Renal pelvis (tissue), 4 donors: ENCODE results near the gene RNF130. TPM values are rescaled to one million over a fixed set of nuclear protein-coding genes. Genes with fewer than 3 reads are reported as not detected.
A peak's percentile ranks its signal among the peaks of the same experiment; 100 is the strongest.

Experiments
- DNase-seq: peaks from one replicate; pipeline ENCODE4 v3.0.0-alpha.2; 2013
- polyA plus RNA-seq, 3 donors: library from polyadenylated mRNA; unstranded; fragments of 120-200 nt; gene quantifications; one replicate each; pipeline ENCODE4 v1.2.1, GENCODE V29; 2013; ENCODE audit not compliant: insufficient read length in 3 of 3

The RNF130 gene
- polyA plus RNA-seq, 3 donors = 65.9 to 73.8 (median 70.9) TPM

DNA sequence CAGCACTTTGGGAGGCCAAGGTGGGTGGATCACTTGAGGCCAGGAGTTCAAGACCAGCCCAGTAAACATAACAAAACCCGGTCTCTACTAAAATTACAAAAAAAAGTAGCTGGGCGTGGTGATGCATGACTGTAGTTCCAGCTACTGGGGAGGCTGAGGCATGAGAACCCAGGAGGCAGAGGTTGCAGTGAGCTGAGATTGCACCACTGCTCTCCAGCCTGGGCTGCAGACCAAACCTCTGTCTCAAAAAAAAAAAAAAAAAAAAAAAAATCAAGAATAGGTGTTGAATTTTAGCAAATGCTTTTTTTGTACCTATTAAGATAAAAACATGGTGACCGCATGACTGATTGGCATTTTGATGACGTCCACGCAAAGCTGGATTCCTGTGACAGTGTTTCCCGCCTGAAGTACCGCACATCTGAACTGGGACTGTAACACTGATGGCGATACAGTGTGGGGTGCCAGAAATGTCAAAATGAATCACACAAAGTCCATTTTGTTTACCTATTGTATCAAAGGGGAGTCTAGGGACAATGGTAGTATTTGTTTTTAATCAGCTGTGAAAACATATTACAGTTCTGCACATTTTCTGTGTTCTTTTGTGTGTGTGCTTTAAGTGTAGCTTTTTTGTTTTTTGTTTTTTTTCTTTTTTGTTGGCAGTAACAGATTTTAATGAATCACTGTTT lies 140.6 kb downstream of the RNF130 start:
- no peak for DNase-seq

DNA sequence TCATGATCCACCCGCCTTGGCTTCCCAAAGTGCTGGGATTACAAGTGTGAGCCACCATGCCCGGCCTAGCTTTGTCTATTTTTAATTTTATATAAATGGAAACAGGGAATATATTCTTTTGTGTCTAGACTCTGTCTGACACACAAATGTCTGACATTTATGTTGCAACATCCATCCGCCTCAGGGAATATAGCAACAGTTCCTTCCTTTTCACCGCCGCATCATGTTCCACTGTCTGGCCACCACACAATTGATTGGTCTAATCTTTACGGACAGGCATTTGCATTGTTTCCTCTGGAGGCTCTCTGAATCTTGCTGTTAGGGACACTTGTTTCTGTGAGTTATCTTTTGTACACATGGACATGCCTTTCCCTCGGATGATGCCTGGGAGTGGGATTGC lies 143.7 kb downstream of the RNF130 start:
- DNase-seq = no peak

DNA sequence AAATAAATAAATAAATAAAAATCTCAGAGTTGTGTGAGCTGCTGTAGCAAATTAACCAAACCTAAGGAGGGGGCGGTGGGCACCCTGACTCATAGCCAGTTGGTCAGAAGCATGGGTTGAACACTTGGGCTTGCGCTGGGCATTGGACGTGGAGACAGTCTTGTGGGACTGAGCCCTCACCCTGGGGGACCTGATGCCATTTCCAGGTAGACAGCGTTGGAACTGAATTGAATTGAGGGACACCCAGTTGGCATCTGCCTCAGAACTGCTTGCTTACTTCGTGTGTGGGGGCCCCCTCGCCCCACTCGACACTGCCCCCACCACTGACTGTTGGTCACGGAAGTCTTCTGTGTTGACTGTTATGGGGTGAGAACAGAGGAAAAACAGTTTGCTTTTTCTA lies 144.9 kb downstream of the RNF130 start:
- no peak for DNase-seq

DNA sequence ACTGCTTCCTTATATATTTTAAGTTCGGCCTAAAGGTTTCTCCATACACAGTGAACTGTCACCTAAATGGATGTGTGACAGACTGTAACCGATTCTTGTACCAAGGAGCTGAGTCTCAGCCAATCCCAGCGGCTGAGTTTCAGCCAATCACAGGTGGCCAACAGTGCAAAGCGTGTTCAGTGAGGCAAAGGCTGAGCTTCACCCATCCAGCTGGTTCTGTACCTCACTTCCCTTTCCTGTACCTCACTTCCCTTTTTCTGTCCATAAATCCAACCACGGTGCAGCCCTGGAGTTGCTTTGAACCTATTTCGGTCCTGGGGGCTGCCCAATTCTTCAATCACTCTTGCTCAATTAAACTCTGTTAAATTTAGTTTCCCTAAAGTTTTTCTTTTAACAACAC lies 148.1 kb downstream of the RNF130 start:
- DNase-seq = no peak

DNA sequence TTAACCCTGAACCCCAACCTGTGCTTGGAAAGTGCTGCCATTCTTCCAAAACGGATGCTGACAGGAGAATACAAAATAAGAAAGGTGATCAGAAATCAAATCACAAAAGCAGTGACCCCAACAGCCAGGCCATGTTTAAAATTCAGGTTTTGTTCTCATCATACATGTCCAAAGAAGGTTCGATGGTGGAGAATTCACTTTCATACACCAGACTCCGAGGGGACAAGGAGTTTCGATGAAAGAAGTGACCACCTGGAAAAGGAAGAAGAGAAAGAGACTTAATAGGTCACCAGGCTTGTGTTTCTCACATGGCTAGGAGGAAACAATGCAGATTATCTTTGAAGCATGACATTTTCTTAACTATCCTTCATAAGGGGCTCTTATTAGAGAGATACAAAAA lies 151.4 kb downstream of the RNF130 start:
- DNase-seq = no peak

DNA sequence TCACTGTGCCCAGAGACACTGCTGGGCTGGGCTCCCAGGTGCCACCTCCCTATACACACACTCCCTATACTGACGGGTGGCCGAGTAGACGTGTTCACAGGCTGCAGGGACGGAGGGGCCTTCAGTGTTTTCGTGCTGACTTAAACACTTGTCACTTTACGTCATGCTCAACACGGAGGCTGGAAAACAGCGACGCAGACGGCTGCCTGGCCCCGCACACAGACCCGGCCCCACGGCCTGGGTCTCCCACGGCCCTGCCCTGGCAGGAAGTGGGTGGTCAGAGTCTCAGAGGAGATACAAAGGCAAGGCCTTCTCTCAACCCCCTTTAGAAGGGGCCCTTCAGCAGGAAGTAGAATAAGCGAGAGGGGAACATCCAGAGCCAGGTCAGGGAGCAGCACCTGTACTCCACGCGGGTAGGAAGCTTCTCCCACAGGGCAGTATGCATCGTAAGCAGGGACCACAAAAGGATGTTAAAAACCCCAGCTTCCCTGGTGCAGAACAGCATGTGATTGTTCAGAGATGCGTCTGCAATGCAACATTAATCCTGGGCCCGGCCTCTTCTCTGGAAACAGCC lies 152.0 kb downstream of the RNF130 start:
- DNase-seq = no peak

DNA sequence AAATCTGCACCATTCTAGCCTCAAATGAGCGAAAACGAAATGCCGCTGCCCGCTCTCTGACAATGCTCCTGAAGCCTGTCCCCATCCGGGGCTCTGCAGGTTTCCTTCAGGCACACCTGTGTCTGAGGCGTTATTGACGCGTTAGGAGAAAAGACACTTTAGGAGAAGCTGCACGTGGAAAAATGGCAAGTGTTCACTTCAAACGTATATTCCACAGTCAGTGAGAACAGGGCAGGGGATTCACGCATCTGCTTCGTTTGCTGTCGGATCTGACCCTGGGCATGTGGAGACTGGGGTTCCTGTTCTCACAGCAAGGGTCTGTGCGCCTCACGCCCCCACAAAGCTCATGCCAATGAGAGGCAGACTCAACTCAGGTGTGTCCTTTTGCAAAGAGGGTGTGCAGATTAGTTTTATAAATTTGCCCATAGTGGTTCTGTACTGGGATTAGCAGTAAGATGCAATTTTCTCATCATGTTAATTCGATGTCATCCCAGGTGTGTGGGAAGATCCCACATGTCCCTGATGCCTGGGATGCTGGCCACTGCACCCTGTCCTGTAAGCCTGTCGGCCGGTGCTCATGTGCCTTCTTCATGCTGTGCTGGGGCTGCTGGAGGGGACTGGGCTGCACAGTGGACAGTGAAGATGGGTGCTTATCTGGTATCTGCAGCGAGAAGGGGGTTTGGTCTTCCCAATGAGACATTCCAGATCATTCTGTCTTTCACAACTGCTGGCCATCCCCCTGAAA lies 152.6 kb downstream of the RNF130 start:
- DNase-seq = no peak

DNA sequence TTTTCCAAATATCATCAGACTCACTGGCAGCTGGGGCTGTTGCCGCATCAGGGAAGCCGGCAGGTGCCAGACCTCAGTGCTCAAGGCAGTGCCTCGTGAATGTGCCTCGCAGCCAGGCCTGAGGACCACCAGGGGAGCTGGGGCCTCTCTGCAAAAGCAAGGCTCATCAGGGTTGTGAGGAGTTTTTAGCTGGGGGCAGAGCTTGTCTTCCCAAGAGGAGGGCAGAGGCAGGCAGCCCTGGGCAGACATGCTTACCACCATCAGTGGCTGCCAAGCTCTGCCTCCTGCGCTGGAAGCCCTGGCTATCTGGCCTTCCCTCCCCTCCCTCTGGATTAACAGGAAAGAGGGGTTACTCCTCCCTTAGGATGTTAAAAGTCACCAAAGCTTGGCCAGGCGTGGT lies 155.0 kb downstream of the RNF130 start:
- DNase-seq = no peak

DNA sequence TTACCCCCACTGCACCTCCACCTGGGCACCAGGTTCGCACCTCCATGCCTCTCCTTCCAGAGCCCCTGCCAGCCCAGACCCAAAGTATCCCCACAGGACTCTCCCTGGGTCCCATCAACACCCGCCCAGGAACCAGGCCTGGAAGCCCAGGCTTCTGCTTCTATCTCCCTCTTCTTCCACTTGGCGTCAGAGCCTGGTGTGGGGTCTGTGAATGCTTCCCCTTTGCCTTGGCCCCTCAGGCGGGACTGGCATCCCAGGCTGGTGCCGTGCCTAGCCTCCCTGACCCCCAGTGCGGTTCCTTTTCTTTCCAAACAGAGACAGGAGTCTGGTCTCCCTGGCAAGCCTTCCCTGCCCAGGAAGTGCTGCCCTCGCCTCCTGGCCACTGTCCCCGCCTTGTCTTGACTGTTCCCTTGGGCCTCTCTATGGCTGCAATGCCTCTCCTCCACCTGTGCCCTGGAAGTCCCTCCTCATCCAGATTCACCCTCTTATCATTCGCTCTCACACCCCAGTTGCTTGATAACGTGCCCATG lies 156.1 kb downstream of the RNF130 start:
- DNase-seq = no peak

DNA sequence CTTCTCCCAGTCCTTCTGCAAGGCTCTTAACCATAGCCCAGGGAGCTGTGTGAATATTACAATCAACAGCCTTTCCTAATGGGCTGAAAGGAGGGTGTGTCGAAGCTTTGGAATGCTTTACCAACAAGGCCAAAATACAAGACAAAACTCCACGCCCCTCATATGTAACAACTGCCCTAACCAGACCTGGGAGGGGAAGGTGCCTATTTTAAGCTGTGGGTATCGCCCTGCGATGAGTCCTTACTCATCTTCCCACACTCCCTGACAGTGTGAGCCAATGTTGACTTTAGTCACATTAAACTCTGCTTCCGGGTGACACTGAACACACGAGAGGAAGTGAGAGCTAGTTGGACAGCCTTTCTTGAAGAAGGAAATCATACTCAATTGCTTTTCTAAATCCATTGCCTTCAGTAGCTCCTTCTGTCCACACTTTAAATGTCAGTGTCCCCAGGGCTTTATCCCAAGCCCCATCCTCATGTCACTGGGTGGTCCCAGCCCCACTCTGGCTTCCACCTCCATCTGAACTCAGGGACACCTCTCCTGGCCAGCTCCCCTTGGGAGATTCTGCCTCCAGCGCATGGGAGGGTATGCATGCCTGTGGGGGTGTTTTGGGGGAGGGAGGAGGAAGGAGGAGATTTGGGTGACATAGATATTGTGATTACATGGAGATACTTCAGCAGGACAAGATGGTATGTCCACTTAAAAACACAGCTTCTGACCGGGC lies 157.4 kb downstream of the RNF130 start:
- DNase-seq = no peak

DNA sequence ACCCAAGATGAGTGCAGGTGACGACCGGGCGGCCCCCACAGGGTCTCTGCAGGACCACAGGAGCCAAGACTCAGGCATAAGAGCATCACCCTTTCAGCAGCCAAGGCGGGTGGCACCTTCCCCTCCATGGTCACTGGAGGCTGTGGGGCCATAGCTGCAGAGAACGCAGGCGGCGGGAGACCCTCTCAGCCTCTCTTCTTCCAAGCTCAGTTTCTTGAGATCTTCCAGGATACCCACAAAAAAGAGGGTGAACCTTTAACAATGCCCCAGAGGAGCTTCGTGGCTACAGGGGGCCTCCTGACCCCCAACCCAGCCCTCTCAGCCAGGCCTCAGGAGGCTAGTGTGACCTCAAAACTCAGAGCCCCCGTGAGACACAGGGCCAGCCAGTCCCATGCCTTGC lies 158.1 kb downstream of the RNF130 start:
- DNase-seq = no peak

DNA sequence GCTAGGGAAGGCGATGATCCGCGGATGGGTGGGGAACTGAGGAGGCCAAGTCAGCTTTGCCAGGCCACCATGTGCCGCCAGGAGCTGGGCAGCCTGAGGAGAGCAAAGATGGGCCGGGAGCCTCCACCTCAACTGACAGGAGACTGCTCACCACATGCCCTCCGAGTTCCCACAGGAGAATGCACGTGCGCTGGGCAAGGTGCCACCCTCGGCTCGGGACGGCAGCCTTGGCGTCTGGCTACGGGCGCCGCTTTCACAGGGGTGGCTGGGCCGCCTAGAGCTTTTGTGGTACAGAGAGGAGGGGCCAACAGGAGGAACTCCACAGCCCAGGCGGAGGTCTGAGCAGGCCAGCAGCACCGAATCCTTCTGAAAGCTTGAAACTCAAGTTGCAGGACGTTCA lies 158.6 kb downstream of the RNF130 start:
- no peak for DNase-seq

DNA sequence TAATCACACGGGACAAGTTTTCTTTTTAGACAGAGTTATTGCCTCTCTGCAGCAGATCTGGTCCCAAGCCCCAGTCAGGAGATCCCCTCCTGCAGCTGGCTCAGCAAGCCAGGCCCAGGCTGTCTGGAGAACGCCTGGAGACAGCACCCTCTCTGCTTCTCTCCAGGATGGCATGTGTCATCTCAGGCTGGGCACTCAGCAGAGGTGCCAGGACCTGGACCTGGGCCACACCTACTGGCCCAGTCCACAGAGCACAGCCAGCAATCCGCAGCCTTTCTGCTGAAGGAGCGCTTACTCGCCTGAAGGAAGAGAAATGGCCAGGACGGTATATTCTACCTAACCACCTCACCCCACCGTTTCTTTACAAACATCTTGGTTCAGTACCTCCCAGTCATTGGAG lies 159.2 kb downstream of the RNF130 start:
- no peak for DNase-seq

DNA sequence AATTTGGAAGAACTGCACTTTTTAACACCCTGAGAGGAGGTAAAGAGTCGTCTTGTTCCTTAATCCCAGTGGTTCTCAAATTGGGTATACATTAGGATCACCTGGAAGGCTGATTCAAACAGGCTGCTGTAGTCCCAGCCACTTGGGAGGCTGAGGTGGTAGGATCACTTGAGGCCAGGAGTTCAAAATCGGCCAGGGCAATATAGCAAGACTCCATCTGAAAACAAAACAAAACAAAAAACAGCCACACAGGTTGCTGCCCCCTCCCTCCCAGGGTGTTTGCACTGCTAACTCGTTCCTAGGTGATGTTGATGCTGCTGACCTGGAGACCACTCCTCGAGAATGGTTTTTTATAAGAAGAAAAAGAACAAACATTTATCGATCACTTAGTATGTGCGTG lies 162.3 kb downstream of the RNF130 start:
- DNase-seq = no peak

DNA sequence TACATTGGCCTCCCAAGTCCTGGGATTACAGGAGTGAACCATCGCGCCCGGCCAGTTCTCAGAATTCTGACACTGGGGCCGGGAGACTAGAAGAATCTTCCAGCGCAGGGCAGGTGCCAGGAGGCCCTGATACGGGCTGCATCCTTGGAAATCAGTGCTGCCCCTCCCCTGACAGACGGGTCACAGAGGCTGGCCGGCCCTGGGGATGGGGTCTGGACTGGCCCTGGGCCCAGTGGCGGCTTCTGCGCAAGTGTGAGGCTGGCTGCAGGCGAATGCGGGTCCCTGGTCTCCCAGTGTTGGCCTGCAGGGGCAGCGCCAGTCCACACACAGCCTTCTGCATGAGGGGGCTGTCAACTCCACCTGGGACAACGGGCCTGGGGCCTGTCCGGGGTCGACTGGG lies 163.0 kb downstream of the RNF130 start:
- DNase-seq = no peak

DNA sequence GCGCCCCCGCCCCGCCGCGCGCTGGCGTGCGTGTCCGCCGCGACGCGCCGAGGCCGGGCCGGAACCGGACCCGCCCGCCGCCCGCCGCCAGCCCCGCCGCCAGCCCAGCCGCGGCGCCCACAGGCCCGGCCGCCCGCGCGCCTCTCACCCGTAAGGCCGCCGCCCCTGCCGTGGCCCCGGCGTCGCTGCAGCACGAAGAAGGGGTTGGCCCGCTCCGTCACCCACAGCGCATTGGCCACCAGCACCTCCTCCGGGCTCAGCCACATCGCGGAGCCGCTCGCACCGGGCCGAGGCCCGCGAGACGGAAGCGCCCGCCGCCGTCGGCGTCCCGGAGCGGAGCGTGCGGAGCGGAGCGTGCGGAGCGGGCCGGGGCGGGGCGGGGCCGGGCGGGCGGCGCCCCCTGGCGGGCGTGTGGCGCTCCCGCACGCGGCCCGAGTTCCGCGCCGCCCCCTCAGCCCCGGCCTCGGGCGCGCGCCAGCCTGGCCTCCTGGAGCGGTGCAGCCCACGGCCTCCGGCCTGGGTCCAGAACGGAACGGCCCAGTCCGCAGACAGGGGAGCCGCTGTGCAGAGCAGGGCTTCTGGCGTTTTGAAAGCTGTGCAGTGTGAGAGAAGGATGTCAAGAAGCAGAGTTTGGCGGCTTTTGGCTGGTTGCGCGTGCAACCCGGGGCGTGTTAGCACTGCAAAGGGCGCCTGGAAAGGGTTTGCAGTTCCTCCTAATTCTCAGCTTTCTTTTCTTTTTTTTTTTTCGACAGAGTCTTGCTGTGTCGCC lies 163.8 kb downstream of the RNF130 start, which contains the start of gene TBC1D9B:
TSS of gene TBC1D9B (minus strand) at position 342 of the 769 bp plus-strand sequence. CDS start at position 266, 76 bp downstream.
- DNase-seq = peak; percentile 70

DNA sequence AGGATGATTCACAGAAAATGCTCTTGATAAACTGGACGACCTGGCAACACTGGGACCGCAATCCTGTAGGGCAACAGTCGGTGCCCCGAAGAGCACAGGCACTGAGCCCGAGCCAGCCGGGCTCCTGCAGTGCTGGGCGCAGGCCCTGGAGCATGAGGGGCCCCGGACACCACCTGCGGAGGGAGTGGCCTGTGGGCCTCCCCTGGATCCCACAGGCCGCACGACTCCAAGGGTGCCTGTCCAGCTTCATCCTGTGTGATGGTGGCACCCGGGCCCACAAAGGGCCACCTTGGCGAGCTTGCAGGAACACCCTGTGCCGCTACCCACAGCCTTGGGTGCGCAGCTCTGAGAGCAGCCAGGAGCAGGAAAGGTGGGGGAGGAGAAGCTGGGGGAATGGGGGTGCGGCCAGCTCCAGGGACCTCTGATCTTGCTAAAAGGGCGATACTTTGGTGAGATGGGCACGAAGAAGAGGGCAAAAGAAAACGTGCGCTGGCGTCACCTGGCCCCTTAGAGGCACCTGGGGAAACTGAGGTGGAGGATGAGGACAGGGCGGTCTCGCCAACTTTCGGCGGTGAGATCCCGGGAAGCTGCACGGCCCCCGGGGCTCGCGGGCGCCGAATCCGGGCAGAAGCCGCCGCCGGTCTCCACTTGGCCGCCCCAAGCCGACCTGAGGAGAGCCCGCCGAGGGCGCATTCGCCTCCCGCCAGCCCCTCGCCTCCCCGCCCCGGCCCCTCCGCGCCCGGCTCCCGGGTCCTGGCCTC lies 164.6 kb downstream of the RNF130 start:
- no peak for DNase-seq

DNA sequence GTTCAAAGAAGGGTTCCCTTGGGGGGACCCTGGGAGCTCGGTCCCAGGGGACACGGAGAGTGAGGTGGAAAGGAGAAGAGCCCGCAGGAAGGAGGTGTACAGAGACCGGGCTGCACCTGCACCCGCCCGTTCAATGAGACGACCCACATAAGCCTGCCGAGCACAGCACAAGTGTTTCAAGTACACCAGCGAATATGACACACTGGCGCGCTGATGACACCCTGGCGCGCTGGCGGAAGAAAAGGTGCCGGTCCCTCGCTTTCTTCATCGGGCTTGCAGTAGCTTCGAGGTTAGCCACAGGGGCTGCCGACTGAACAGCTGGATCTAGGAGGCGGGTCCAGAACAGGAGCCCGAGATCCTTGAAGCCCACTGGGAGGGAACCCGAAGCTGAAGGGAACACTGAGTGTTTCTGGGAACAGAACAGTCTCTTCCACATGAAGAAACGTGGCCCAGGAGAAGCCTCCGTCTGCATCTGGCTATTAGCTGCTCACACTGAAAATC lies 165.2 kb downstream of the RNF130 start:
- DNase-seq = no peak

DNA sequence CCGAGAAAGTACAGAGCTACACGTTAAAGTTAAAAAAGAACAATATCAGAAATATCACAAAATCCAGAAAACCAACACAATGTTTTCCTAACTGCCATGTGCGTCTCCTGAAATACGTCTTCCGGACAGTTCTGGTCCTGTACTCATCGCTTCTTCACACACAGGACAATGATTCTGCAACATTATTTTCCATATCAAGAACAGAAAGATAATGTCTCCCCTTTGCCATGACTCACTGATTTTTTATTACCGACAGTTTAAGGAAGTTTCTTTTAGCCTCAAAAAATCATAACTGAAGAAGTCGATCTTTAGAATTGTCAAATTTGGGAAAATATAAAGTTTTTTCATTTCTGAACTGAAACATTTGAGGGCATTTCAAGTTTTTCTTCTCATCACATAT lies 166.4 kb downstream of the RNF130 start:
- DNase-seq = no peak
